ENCODE data around the gene ASF1B. TPM values are rescaled to one million over a fixed set of nuclear protein-coding genes. Genes with fewer than 3 reads are reported as not detected.

Gene ASF1B
- total and polyA plus RNA-seq, 12 donors = 0.48 to 17.2 (median 1.9) TPM

DNA sequence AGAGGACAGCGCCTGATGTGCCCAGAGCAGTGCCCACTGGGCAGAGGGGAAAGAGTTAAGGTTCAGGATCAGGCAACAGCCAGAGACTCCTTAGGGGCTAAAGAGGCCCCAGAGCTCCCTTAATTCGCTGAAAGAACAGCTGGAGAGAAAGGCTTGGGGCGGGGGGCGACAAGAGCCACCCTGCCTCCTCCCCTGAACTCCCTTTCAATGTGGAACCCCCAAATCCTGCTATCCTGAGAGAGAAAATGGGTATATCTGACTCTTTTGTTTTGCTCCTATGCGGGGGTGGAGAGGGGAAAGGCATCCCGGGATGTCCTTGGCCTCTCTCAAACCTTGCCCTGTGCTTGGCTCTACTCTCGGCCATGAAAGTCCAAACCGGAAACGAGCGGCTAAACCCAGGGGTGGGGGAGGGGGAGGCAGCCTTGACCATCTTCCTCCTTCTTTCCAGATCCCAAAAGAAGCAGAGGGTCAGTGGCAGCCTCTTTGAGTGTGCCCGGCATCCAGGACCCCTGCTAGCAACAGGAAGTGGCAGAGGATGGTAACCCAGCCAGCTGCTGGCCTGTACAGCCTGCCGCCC lies 23.5 kb downstream of the ASF1B start:
- DNase-seq = peak; percentile 55 to 82 (median 75)
- TF ChIP-seq POLR2A (IDR thresholded peaks at IDR 0.05) (no peak), CTCF (IDR thresholded peaks at IDR 0.05) (no peak)
- Histone ChIP-seq H3K36me3 (replicated peaks in 1 of 2) (no peaks in the 10 kb centered on the region), H3K4me1 (replicated peaks in 1 of 2) (peaks cover 46 to 74% of the 10 kb centered on the region in 2 donors), H3K27ac (peak overlapping the region; percentile 1 to 94 (median 86)), H3K9me3 (replicated peaks in 1 of 3) (no peaks in the 10 kb centered on the region), H3K27me3 (no peaks in the 10 kb centered on the region), H3K4me3 (peak overlapping the region in 1 of 4 donors; percentile 48)
- WGBS, 4 donors = 7 to 21% (median 16%) methylated on average over 2 to 12 of the region's 12 CpGs
- intact Hi-C loops (cut with DNase I) = no loop called here

- peak overlapping the region in 1 of 4 donors; percentile 48 for H3K4me3 ChIP-seq
- H3K9me3 ChIP-seq (replicated peaks in 1 of 3) = no peaks in the 10 kb centered on the region
- H3K27ac ChIP-seq = peak overlapping the region; percentile 1 to 94 (median 86)
- TF ChIP-seq POLR2A (IDR thresholded peaks at IDR 0.05) = no peak
- no peak for TF ChIP-seq CTCF (IDR thresholded peaks at IDR 0.05)
- H3K36me3 ChIP-seq (replicated peaks in 1 of 2) = peaks cover 0 to 2% of the 10 kb centered on the region in 2 donors
- intact Hi-C loops (cut with DNase I) = no loop called here
- DNase-seq = peak in 4 of 7 donors; percentile 50 to 65 (median 57)
- 25 to 36% (median 29%) methylated on average over 4 to 12 of the region's 12 CpGs for WGBS, 4 donors
- H3K27me3 ChIP-seq = no peaks in the 10 kb centered on the region
- H3K4me1 ChIP-seq (replicated peaks in 1 of 2) = peaks cover 52 to 81% of the 10 kb centered on the region in 2 donors
Observed at GRCh38 chr19:14112051-14112808, 24.2 kb downstream of the ASF1B start.

- intact Hi-C loops (cut with DNase I) = no loop called here
- WGBS, 4 donors = 70 to 83% (median 76%) methylated on average over 1 of the region's 1 CpG
- Histone ChIP-seq H3K36me3 (replicated peaks in 1 of 2) (peaks cover 0 to 10% of the 10 kb centered on the region in 2 donors), H3K27me3 (no peaks in the 10 kb centered on the region), H3K4me1 (replicated peaks in 1 of 2) (peaks cover 50 to 79% of the 10 kb centered on the region in 2 donors), H3K27ac (peak overlapping the region in 4 of 5 donors; percentile 32 to 94 (median 88)), H3K4me3 (no peak overlapping the region), H3K9me3 (replicated peaks in 1 of 3) (no peaks in the 10 kb centered on the region)
- DNase-seq = no peak
- TF ChIP-seq CTCF (IDR thresholded peaks at IDR 0.05) (no peak), POLR2A (IDR thresholded peaks at IDR 0.05) (no peak)
Observed at GRCh38 chr19:14111486-14111885, 24.9 kb downstream of the ASF1B start.

GRCh38 chr19:14110650-14111049 lies 25.7 kb downstream of the ASF1B start:
- Histone ChIP-seq H3K9me3 (replicated peaks in 1 of 3) (no peaks in the 10 kb centered on the region), H3K4me3 (no peak overlapping the region), H3K27me3 (no peaks in the 10 kb centered on the region), H3K36me3 (replicated peaks in 1 of 2) (peaks cover 0 to 17% of the 10 kb centered on the region in 2 donors), H3K27ac (peak overlapping the region in 2 of 5 donors; percentile 53 to 90), H3K4me1 (replicated peaks in 1 of 2) (peaks cover 42 to 71% of the 10 kb centered on the region in 2 donors)
- intact Hi-C loops (cut with DNase I) = no loop called here
- no peak for DNase-seq
- no peak for TF ChIP-seq CTCF (IDR thresholded peaks at IDR 0.05)
- TF ChIP-seq POLR2A (IDR thresholded peaks at IDR 0.05) = no peak
- 53 to 74% (median 57%) methylated on average over 2 of the region's 2 CpGs for WGBS, 4 donors

Measured in adrenal gland (tissue), 12 donors.